GM10248 (cell line): ENCODE data around the gene SRMS.

Source experiments
- CTCF ChIA-PET: fragments of 300-600 bp; sonication (Branson Sonifier 250); formaldehyde crosslinking; extraction: SDS; loops from one replicate; lab custom pipeline; 2021; ENCODE audit warnings: antibody characterized with exemption; lab: Yijun Ruan, JAX
- POLR2A ChIA-PET: fragments of 350-650 bp; sonication (Branson Sonifier 250); formaldehyde crosslinking; extraction: SDS; loops from one replicate; lab custom pipeline; 2020; ENCODE audit warnings: antibody characterized with exemption; lab: Yijun Ruan, JAX
- DNase-seq: peaks from one replicate; pipeline ENCODE4 v3.0.0; 2012; ENCODE audit errors: extremely low spot score
- CTCF ChIP-seq: IDR thresholded peaks from 2 replicates; pipeline ENCODE4 v1.5.1; 2012; ENCODE audit warnings: mild to moderate bottlenecking, low read depth; ENCODE audit errors: extremely low read depth, missing control alignments, control extremely low read depth

Gene SRMS

GRCh38 chr20:63520934-63521601, 26.5 kb downstream of the SRMS start:
- CTCF ChIA-PET: interaction anchor here (1.0 to 6.0 kb wide), 5 partner anchors 8 to 297 kb away, joined by 3 to 35 read pairs (median 3); partner anchors contain the start of gene PTK6
- DNase-seq: peak; percentile 85
- POLR2A ChIA-PET: interaction anchor here (1.0 to 1.2 kb wide), 2 partner anchors 16 to 75 kb away, joined by 3 to 8 read pairs; partner anchors contain the start of gene PTK6
- peak; percentile 28 for TF ChIP-seq CTCF

GRCh38 chr20:63520504-63520933, 27.0 kb downstream of the SRMS start, which contains the start of gene PPDPF:
PPDPF (plus strand) TSS chr20:63520765; CDS start chr20:63521309, 544 bp downstream.
- ChIA-PET CTCF (interaction anchor here (1.0 to 6.0 kb wide), 5 partner anchors 9 to 297 kb away, joined by 3 to 35 read pairs (median 3); partner anchors contain the start of gene PTK6), POLR2A (interaction anchor here (0.5 to 1.2 kb wide), 11 partner anchors 11 to 564 kb away, joined by 3 to 8 read pairs (median 3); partner anchors contain the start of gene PTK6)
- peak; percentile 2 for TF ChIP-seq CTCF
- peak; percentile 99 for DNase-seq

- peak; percentile 77 for DNase-seq
- POLR2A ChIA-PET: interaction anchor here (0.5 to 1.0 kb wide), 10 partner anchors 12 to 563 kb away, joined by 3 to 8 read pairs (median 3); no protein-coding TSS in a partner anchor
- CTCF ChIA-PET: interaction anchor here (1.0 to 6.0 kb wide), 3 partner anchors 18 to 296 kb away, joined by 3 to 35 read pairs (median 10); partner anchors contain the start of gene PTK6
- TF ChIP-seq CTCF: peak; percentile 8
Measured at GRCh38 chr20:63519668-63520503, 27.7 kb downstream of the SRMS start.

GRCh38 chr20:63518946-63519667, 28.4 kb downstream of the SRMS start:
- POLR2A ChIA-PET: no interaction called here
- no peak for DNase-seq
- CTCF ChIA-PET: interaction anchor here (0.6 kb wide), 1 partner anchor 767 kb away, joined by 3 read pairs; no protein-coding TSS in a partner anchor
- TF ChIP-seq CTCF: no peak

- TF ChIP-seq CTCF: no peak
- ChIA-PET POLR2A (no interaction called here), CTCF (interaction anchor here (1.5 kb wide), 1 partner anchor 22 kb away, joined by 4 read pairs; no protein-coding TSS in a partner anchor)
- no peak for DNase-seq
Measured at GRCh38 chr20:63518351-63518861, 29.1 kb downstream of the SRMS start.
